ENCODE data around the gene CNOT1.
A peak's percentile ranks its signal among the peaks of the same experiment; 100 is the strongest.
"Not testable (repeated sequence)": the region's sequence is repeated elsewhere in the genome, so short reads cannot be mapped to it uniquely, and the experiment has no call there.

CNOT1 gene

GRCh38 chr16:58582133-58582532, 47.5 kb downstream of the CNOT1 start:
- DNase-seq (ENCODE audit: low spot score) = no peak

DNA sequence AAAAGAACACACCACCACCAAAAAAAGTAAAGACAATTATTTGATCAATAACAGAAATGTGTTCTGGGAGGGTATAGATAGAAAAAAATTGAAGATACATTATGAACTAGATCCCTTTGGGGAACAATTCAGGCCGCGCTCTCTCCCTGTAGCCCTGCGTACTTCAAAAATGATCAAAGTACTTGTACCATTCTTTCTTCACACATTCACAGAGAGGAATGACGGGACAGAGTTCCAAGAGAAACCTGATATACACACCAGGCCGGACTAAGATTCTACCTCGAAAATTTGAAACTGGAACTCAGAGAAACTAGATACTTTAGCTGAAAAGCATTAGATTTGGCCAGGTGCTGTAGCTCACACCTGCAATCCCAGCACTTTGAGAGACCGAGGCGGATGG, 50.0 kb downstream of the CNOT1 start:
- no peak for DNase-seq (ENCODE audit: low spot score)

DNA sequence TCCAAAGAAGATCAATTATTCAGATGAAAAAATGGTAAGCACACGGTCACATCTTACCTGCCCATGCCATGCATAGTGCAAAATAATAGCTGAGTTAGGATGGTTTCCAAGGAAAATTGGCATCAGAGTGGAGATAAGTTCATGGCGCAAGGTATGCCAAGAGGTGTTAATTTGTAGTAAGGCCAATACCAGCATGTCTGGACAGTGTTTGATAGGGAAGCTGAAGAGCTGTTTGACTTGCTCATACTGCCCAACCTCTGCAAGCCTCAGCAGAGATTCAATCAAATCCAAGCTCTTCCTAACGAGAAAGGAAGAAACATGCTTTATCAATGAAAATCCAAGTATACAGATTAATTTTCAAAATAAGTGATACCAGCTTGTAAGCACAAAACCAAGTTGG, 51.0 kb downstream of the CNOT1 start:
- no peak for DNase-seq (ENCODE audit: low spot score)

GRCh38 chr16:58577141-58577540, 52.5 kb downstream of the CNOT1 start:
- DNase-seq (ENCODE audit: low spot score) = no peak

GRCh38 chr16:58574895-58575294, 54.7 kb downstream of the CNOT1 start:
- no peak for DNase-seq (ENCODE audit: low spot score)

DNA sequence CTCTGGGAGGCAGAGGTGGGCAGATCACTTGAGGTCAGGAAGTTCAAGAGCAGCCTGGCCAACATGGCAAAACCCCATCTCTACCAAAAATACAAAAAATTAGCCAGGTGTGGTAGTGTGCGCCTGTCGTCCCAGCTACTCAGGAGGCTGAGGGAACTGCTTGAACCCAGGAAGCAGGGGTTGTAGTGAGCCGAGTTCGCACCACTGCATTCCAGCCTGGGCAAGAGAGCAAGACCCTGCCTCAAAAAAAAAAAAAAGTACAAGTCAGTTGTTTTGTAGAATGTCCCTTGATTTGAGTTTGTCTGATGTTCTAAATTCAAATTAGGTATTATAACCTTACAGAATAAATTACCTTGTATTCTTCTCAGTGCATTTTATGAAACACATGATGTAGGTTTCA, 63.9 kb downstream of the CNOT1 start:
- not testable (repeated sequence) for DNase-seq (ENCODE audit: low spot score)

GRCh38 chr16:58563775-58564174, 65.9 kb downstream of the CNOT1 start:
- DNase-seq (ENCODE audit: low spot score) = no peak

- peak; percentile 27 for DNase-seq (ENCODE audit: low spot score)
These were observed 66.4 kb downstream of the CNOT1 start for GRCh38 chr16:58563235-58563634.

GRCh38 chr16:58556678-58557077, 72.9 kb downstream of the CNOT1 start:
- no peak for DNase-seq (ENCODE audit: low spot score)

- no peak for DNase-seq (ENCODE audit: low spot score)
These were observed 78.1 kb downstream of the CNOT1 start for GRCh38 chr16:58551496-58551895.

DNA sequence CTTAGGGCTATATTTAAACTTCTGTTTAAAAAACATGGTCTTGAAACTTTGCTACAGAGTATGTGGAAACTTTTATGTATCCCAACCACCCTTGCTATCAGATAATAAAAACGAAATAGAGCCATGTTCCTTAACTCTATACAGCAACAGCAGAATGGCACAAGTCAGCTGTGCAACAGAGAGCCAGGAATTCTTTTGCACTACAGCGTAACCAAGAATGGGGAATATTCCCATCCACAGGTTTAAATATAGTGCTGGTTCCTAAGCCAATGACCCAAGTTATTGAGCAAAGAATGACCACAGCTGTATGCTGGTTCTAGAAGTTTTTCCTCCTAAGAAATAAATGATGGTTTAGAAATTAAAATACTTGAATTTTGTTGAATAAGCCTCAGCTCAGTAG, 81.2 kb downstream of the CNOT1 start:
- no peak for DNase-seq (ENCODE audit: low spot score)

GRCh38 chr16:58543685-58544084, 85.9 kb downstream of the CNOT1 start:
- no peak for DNase-seq (ENCODE audit: low spot score)

DNA sequence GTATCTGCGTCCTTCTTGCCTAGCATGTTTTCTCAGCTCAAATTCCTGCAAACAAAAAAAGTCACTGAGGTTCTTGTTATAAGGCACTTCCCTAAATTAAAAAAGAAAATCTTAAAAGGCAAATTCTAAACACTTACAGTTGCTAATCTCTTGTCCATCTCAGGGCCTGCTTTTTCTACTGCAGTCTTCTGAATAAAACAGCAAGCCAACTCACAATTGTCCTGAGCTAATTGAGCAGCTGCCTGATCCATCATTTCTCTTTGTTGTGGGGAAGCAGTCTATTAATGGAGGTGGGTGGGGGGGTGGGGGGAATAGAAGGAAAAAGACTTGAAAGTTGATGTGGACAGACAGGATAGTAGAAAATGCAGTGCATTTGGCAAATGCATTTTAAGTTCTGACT, 87.3 kb downstream of the CNOT1 start:
- DNase-seq (ENCODE audit: low spot score) = no peak

- DNase-seq (ENCODE audit: low spot score) = no peak
These were observed 87.9 kb downstream of the CNOT1 start for GRCh38 chr16:58541711-58542110.

- DNase-seq (ENCODE audit: low spot score) = no peak
These were observed 92.3 kb downstream of the CNOT1 start for GRCh38 chr16:58537124-58537906.

DNA sequence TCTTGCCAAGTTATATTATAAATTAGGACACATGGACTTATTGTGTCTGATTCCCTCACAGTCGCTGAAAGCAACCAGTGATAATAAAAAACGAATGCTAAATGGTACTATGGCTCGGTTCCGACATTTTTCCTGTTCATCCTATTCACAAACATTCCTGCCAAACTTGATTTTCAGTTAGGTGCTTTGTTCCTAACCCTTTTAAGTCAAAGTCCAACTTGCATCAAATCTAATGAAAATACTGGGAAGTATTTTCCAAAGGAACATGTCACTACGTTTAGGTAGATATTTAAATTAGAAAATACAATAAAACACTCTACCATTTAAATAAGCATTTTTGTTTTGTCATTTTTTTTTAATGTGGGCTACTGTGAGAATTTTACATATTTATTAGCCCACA, 93.3 kb downstream of the CNOT1 start:
- no peak for DNase-seq (ENCODE audit: low spot score)

DNA sequence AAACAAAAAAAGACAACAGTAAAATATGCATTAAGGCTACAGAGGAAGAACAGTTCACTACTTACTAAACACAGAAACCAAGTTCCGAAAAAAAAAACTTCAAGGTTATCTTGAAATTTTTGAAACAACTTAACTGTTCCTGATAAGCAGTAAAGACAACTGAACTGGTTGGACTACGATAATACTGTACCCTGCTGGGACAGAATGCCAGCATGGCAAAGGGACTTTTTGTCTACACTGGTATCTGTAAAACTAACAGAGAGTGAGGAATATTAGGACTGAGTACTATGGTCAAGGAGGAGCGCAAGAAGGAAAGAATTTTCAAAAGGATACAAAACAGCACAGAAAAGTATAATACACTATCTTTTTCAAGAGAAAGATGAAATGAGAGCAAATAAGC, 94.5 kb downstream of the CNOT1 start:
- no peak for DNase-seq (ENCODE audit: low spot score)

DNA sequence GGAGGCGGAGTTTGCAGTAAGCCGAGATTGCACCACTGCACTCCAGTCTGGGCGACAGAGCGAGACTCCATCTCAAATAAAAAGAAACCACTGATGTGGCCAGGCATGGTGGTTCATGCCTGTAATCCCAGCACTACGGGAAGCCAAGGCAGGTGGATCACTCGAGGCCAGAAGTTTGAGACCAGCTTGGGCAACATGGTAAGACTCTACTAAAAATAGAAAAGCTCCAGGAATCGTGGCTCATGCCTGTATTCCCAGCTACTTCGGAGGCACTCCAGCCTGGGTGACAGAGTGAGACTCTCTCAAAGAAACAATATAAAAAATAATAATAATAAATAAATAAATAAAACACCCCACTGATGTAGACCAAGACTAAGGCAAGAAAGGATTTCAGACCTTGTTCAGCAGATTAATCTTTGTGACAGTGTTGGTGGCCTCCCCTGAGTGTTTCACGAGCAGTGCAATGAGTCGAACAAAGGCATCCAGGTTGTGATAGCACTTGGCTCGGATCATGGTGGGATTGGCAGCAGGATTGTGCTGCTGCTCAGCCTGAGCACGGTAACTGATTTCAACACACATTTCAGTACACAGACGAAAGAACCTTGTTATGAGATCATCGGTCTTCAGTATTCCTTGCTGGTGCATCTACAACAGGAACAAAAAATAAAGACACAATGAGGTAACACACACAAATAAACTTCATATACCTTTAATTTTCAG, 95.7 kb downstream of the CNOT1 start:
- no peak for DNase-seq (ENCODE audit: low spot score)

DNA sequence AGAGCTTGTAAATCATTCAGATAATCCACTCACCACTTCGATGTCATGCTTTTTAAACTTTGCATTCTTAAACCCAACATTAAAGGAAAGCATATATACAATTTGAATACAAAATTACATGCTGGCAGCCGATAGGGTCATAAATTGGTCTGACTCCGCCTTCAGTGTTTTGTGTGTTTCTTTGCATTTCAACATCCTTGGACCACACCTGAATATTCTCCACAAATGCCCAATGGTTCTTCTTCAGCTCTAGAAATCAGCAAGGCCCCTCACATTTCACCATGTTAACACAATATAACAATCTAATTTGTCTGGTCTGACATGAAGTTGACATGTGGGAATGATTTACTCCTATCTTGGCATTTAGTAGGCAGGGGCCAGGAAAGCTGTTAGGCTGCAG, 97.2 kb downstream of the CNOT1 start:
- no peak for DNase-seq (ENCODE audit: low spot score)

GRCh38 chr16:58530179-58530578, 99.4 kb downstream of the CNOT1 start:
- DNase-seq (ENCODE audit: low spot score) = no peak

- DNase-seq (ENCODE audit: low spot score) = no peak
These were observed 109.9 kb downstream of the CNOT1 start for GRCh38 chr16:58519707-58520106.

DNA sequence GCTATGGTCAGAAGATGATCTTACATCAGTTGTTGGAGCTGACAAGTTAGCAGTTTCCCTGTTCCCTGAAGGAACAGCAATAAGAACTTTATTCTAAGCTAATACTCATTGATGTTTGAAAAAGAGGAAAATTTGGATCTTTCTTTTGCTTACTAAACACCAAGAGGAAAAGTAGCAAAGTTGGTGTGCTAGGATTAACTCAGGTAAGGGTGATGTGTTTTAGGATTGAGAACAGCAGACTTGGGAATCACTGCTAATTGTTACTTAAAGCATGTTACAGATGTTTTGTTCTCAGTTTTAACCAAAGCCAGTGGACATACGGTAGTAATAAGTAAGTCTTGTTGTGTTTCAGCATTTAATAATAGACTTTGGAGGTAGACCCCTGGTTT, 110.7 kb downstream of the CNOT1 start:
- no peak for DNase-seq (ENCODE audit: low spot score)

GRCh38 chr16:58518083-58518979, 111.3 kb downstream of the CNOT1 start:
- DNase-seq (ENCODE audit: low spot score) = no peak

Measured in SW480 (cell line).